ENCODE measurements around the gene RGL1. TPM values are rescaled to one million over a fixed set of nuclear protein-coding genes. Genes with fewer than 3 reads are reported as not detected.
A peak's percentile ranks its signal among the peaks of the same experiment; 100 is the strongest.
"Not testable (repeated sequence)": the region's sequence is repeated elsewhere in the genome, so short reads cannot be mapped to it uniquely, and the experiment has no call there.

The RGL1 gene
- total RNA-seq, 1 experiment from 2014 or later, result 34.5 TPM

- ChIA-PET POLR2A (interaction anchor here (1.3 kb wide), 1 partner anchor 23 kb away, joined by 4 read pairs; no protein-coding TSS in a partner anchor), CTCF (no interaction called here)
- Histone ChIP-seq H3K36me3 (ENCODE audit: control insufficient read depth, insufficient read depth, low read length) (no peaks in the 10 kb centered on the region), H3K27me3 (replicated peaks; ENCODE audit: control insufficient read depth, insufficient read depth, low read length) (no peaks in the 10 kb centered on the region), H3K9me3 (peaks cover 15% of the 10 kb centered on the region), H3K4me1 (peaks cover 29% of the 10 kb centered on the region), H3K4me3 (ENCODE audit: low read depth, low read length) (no peak overlapping the region)
- Mint-ChIP-seq H3K4me1 (ENCODE audit: low read depth, unreplicated experiment) (peaks cover 15% of the 10 kb centered on the region), H3K36me3 (ENCODE audit: insufficient read depth, unreplicated experiment) (peaks cover 24% of the 10 kb centered on the region), H3K27me3 (ENCODE audit: insufficient read depth, unreplicated experiment) (no peaks in the 10 kb centered on the region), H3K9me3 (ENCODE audit: unreplicated experiment) (peaks cover 13% of the 10 kb centered on the region), H3K27ac (ENCODE audit: unreplicated experiment) (peak overlapping the region; percentile 62), H3K4me3 (ENCODE audit: unreplicated experiment) (no peak overlapping the region)
- intact Hi-C loops (cut with micrococcal nuclease; ENCODE audit: unreplicated experiment), result loop anchor here (2.0 kb wide), 1 partner anchor 14 kb away; no protein-coding TSS in a partner anchor
- TF ChIP-seq CTCF (IDR thresholded peaks at IDR 0.05; ENCODE audit: insufficient read depth in 1 of 2, low read depth in 1 of 2, low read length in 1 of 2, severe bottlenecking in 1 of 2, unreplicated experiment in 1 of 2), result no peak
- DNase-seq, result no peak
- no TSS peak for BruUV-seq (replicated peaks)
Observed at GRCh38 chr1:183758913-183759312, 46.0 kb upstream of the RGL1 start.

- H3K4me3 ChIP-seq (ENCODE audit: low read depth, low read length), result no peak overlapping the region
- no peaks in the 10 kb centered on the region for H3K36me3 ChIP-seq (ENCODE audit: control insufficient read depth, insufficient read depth, low read length)
- H3K4me3 Mint-ChIP-seq (ENCODE audit: unreplicated experiment), result no peak overlapping the region
- no peaks in the 10 kb centered on the region for H3K27me3 Mint-ChIP-seq (ENCODE audit: insufficient read depth, unreplicated experiment)
- BruUV-seq (replicated peaks), result no TSS peak
- no peak for TF ChIP-seq CTCF (IDR thresholded peaks at IDR 0.05; ENCODE audit: insufficient read depth in 1 of 2, low read depth in 1 of 2, low read length in 1 of 2, severe bottlenecking in 1 of 2, unreplicated experiment in 1 of 2)
- peaks cover 24% of the 10 kb centered on the region for H3K9me3 Mint-ChIP-seq (ENCODE audit: unreplicated experiment)
- H3K4me1 Mint-ChIP-seq (ENCODE audit: low read depth, unreplicated experiment), result peaks cover 15% of the 10 kb centered on the region
- peaks cover 23% of the 10 kb centered on the region for H3K9me3 ChIP-seq
- ChIA-PET POLR2A (no interaction called here), CTCF (no interaction called here)
- peaks cover 29% of the 10 kb centered on the region for H3K4me1 ChIP-seq
- intact Hi-C loops (cut with micrococcal nuclease; ENCODE audit: unreplicated experiment), result no loop called here
- no peak overlapping the region for H3K27ac Mint-ChIP-seq (ENCODE audit: unreplicated experiment)
- peaks cover 37% of the 10 kb centered on the region for H3K36me3 Mint-ChIP-seq (ENCODE audit: insufficient read depth, unreplicated experiment)
- no peak for DNase-seq
- H3K27me3 ChIP-seq (replicated peaks; ENCODE audit: control insufficient read depth, insufficient read depth, low read length), result no peaks in the 10 kb centered on the region
Observed at GRCh38 chr1:183760661-183761060, 44.3 kb upstream of the RGL1 start.

GRCh38 chr1:183761871-183762270, 43.0 kb upstream of the RGL1 start:
- Mint-ChIP-seq H3K27me3 (ENCODE audit: insufficient read depth, unreplicated experiment) (no peaks in the 10 kb centered on the region), H3K27ac (ENCODE audit: unreplicated experiment) (no peak overlapping the region), H3K4me1 (ENCODE audit: low read depth, unreplicated experiment) (peaks cover 14% of the 10 kb centered on the region), H3K9me3 (ENCODE audit: unreplicated experiment) (peaks cover 24% of the 10 kb centered on the region), H3K4me3 (ENCODE audit: unreplicated experiment) (no peak overlapping the region), H3K36me3 (ENCODE audit: insufficient read depth, unreplicated experiment) (peaks cover 36% of the 10 kb centered on the region)
- Histone ChIP-seq H3K27me3 (replicated peaks; ENCODE audit: control insufficient read depth, insufficient read depth, low read length) (no peaks in the 10 kb centered on the region), H3K4me1 (peaks cover 22% of the 10 kb centered on the region), H3K9me3 (peaks cover 23% of the 10 kb centered on the region), H3K36me3 (ENCODE audit: control insufficient read depth, insufficient read depth, low read length) (no peaks in the 10 kb centered on the region), H3K4me3 (ENCODE audit: low read depth, low read length) (no peak overlapping the region)
- intact Hi-C loops (cut with micrococcal nuclease; ENCODE audit: unreplicated experiment), result no loop called here
- ChIA-PET POLR2A (no interaction called here), CTCF (no interaction called here)
- BruUV-seq (replicated peaks), result no TSS peak
- no peak for DNase-seq
- no peak for TF ChIP-seq CTCF (IDR thresholded peaks at IDR 0.05; ENCODE audit: insufficient read depth in 1 of 2, low read depth in 1 of 2, low read length in 1 of 2, severe bottlenecking in 1 of 2, unreplicated experiment in 1 of 2)

- H3K4me1 Mint-ChIP-seq (ENCODE audit: low read depth, unreplicated experiment); CTCF ChIA-PET; intact Hi-C loops (cut with micrococcal nuclease; ENCODE audit: unreplicated experiment); H3K27ac Mint-ChIP-seq (ENCODE audit: unreplicated experiment); H3K4me3 ChIP-seq (ENCODE audit: low read depth, low read length); DNase-seq; BruUV-seq (replicated peaks); H3K36me3 ChIP-seq (ENCODE audit: control insufficient read depth, insufficient read depth, low read length); H3K4me3 Mint-ChIP-seq (ENCODE audit: unreplicated experiment); H3K27me3 ChIP-seq (replicated peaks; ENCODE audit: control insufficient read depth, insufficient read depth, low read length); POLR2A ChIA-PET; H3K27me3 Mint-ChIP-seq (ENCODE audit: insufficient read depth, unreplicated experiment): not testable (repeated sequence)
- H3K9me3 ChIP-seq, result peaks cover 23% of the 10 kb centered on the region
- H3K36me3 Mint-ChIP-seq (ENCODE audit: insufficient read depth, unreplicated experiment), result peaks cover 31% of the 10 kb centered on the region
- H3K9me3 Mint-ChIP-seq (ENCODE audit: unreplicated experiment), result peaks cover 24% of the 10 kb centered on the region
- H3K4me1 ChIP-seq, result peaks cover 18% of the 10 kb centered on the region
Observed at GRCh38 chr1:183762856-183763255, 42.1 kb upstream of the RGL1 start.

All from Caco-2 (cell line).